ENCODE measurements around the gene SCNN1G. TPM values are rescaled to one million over a fixed set of nuclear protein-coding genes. Genes with fewer than 3 reads are reported as not detected.

Gene SCNN1G
- total and polyA plus RNA-seq, 2 of the 4 experiments (the other 2 are of a cell fraction) = not detected

GRCh38 chr16:23186171-23186570 lies 3.6 kb downstream of the SCNN1G start:
- 64% methylated on average over 13 of the region's 24 CpGs; no CpG with 5 or more reads in 1 of the 2 experiments for WGBS, 2 experiments (ENCODE audit: extremely low coverage in 2 of 2, insufficient read length in 1 of 2)
- dilution Hi-C loops (cut with HindIII; ENCODE audit: low sequenced_read_pairs, unreplicated experiment) = no loop called here
- Histone ChIP-seq H4K5ac (ENCODE audit: low read depth, low read length) (no peak overlapping the region), H3K18ac (ENCODE audit: low read depth, low read length) (no peak overlapping the region), H3K27me3 (ENCODE audit: control insufficient read depth, insufficient read depth, low read length) (peaks cover 37% of the 10 kb centered on the region), H2AK5ac (ENCODE audit: low read depth, low read length) (no peak overlapping the region), H2BK5ac (ENCODE audit: low read depth, low read length, poor library complexity, severe bottlenecking) (no peak overlapping the region), H4K20me1 (ENCODE audit: insufficient read depth, low read length) (no peaks in the 10 kb centered on the region), H3K4me3 (ENCODE audit: insufficient read depth, low read depth, low read length) (no peak overlapping the region), H2BK120ac (ENCODE audit: low read depth, low read length) (no peak overlapping the region), H3K4ac (ENCODE audit: low read depth, low read length) (no peak overlapping the region), H3K9ac (ENCODE audit: low read depth, low read length) (no peak overlapping the region), H3K4me1 (ENCODE audit: control insufficient read depth, insufficient read depth, low read length) (no peaks in the 10 kb centered on the region), H3K36me3 (ENCODE audit: control insufficient read depth, insufficient read depth, low read length) (no peaks in the 10 kb centered on the region), H4K8ac (ENCODE audit: low read depth in 2 of 2, low read length in 2 of 2) (no peak overlapping the region), H3K4me2 (ENCODE audit: low read depth, low read length) (no peak overlapping the region), H2BK15ac (ENCODE audit: low read depth, low read length) (no peak overlapping the region), H3K27ac (ENCODE audit: insufficient read depth, low read length) (no peak overlapping the region), H3K9me1 (ENCODE audit: insufficient read depth, low read length) (no peaks in the 10 kb centered on the region), H3K23ac (ENCODE audit: low read depth, low read length) (no peak overlapping the region), H2BK20ac (ENCODE audit: low read depth, low read length) (no peak overlapping the region), H2AFZ (replicated peaks; ENCODE audit: low read length, poor library complexity) (no peak overlapping the region), H3K56ac (ENCODE audit: extremely low read depth, insufficient read depth, low read length) (no peak overlapping the region), H4K91ac (ENCODE audit: insufficient read depth, low read depth, low read length) (no peak overlapping the region), H2AK9ac (replicated peaks; ENCODE audit: low read depth, low read length, poor library complexity) (no peak overlapping the region), H3K9me3 (ENCODE audit: control insufficient read depth, insufficient read depth, low read length) (no peaks in the 10 kb centered on the region), H3K79me1 (ENCODE audit: low read depth in 1 of 2, low read length in 2 of 2) (no peaks in the 10 kb centered on the region), H3K14ac (replicated peaks; ENCODE audit: low read depth, low read length) (no peak overlapping the region)
- intact Hi-C loops (cut with micrococcal nuclease) = no loop called here
- no TSS peak for BruUV-seq (replicated peaks)
- POLR2A ChIA-PET (ENCODE audit: unreplicated experiment) = no interaction called here
- no peak for ATAC-seq (ENCODE audit: low read depth)
- no peak for DNase-seq
- CTCF ChIA-PET = no interaction called here
- no peak for TF ChIP-seq MXI1 (IDR thresholded peaks at IDR 0.05; ENCODE audit: borderline replicate concordance, low read depth, low read length)
- no peak for TF ChIP-seq FOS (IDR thresholded peaks at IDR 0.05; ENCODE audit: low read depth, low read length)
- no peak for TF ChIP-seq BHLHE40 (IDR thresholded peaks at IDR 0.05; ENCODE audit: low read depth, low read length)
- no peak for TF ChIP-seq POLR2A (IDR thresholded peaks at IDR 0.05; ENCODE audit: low read depth, low read length)
- TF ChIP-seq, protein P1, sequence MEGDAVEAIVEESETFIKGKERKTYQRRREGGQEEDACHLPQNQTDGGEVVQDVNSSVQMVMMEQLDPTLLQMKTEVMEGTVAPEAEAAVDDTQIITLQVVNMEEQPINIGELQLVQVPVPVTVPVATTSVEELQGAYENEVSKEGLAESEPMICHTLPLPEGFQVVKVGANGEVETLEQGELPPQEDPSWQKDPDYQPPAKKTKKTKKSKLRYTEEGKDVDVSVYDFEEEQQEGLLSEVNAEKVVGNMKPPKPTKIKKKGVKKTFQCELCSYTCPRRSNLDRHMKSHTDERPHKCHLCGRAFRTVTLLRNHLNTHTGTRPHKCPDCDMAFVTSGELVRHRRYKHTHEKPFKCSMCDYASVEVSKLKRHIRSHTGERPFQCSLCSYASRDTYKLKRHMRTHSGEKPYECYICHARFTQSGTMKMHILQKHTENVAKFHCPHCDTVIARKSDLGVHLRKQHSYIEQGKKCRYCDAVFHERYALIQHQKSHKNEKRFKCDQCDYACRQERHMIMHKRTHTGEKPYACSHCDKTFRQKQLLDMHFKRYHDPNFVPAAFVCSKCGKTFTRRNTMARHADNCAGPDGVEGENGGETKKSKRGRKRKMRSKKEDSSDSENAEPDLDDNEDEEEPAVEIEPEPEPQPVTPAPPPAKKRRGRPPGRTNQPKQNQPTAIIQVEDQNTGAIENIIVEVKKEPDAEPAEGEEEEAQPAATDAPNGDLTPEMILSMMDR (conservative IDR thresholded peaks at IDR 0.05; ENCODE audit: low read depth, low read length) = no peak
- no peak for TF ChIP-seq MAFK (IDR thresholded peaks at IDR 0.05; ENCODE audit: low read depth, low read length)
- TF ChIP-seq ELK1 (IDR thresholded peaks at IDR 0.05; ENCODE audit: borderline replicate concordance, low read depth, low read length) = no peak
- no peak for TF ChIP-seq RCOR1 (IDR thresholded peaks at IDR 0.05; ENCODE audit: insufficient replicate concordance, low read length)
- TF ChIP-seq CHD1 (IDR thresholded peaks at IDR 0.05; ENCODE audit: low read depth, low read length) = no peak
- no peak for TF ChIP-seq RFX5 (IDR thresholded peaks at IDR 0.05; ENCODE audit: low read depth, low read length)
- no peak for TF ChIP-seq NFE2L2 (IDR thresholded peaks at IDR 0.05; ENCODE audit: low read depth, low read length)
- no peak for TF ChIP-seq SMC3 (IDR thresholded peaks at IDR 0.05; ENCODE audit: low read depth, low read length)
- no peak for TF ChIP-seq RAD21 (IDR thresholded peaks at IDR 0.05; ENCODE audit: low read length)
- in situ Hi-C loops (cut with MboI; ENCODE audit: low sequenced_read_pairs) = loop anchor here (10.0 kb wide), 1 partner anchor 249 kb away; no protein-coding TSS in a partner anchor

All from IMR-90 (cell line).